Liver (tissue), 9 donors: ENCODE data around the gene ZNF292. TPM values are rescaled to one million over a fixed set of nuclear protein-coding genes. Genes with fewer than 3 reads are reported as not detected.

Experiments
- DNase-seq: peaks from one replicate; pipeline ENCODE4 v3.0.0-alpha.2; 2017; ENCODE audit warnings: low spot score
- H3K27ac ChIP-seq, 2 donors: one replicate each; pipeline ENCODE4 v1.7.0; 2013; ENCODE audit warnings: inconsistent platforms in 2 of 2, low read length in 2 of 2, control low read depth in 1 of 2, low read depth in 1 of 2, mild to moderate bottlenecking in 1 of 2
- H3K27me3 ChIP-seq, 4 donors: one replicate each; pipeline versions ENCODE4 v1.6.1 to v1.7.0; 2013; ENCODE audit warnings: low read length in 3 of 4, inconsistent platforms in 1 of 4, mild to moderate bottlenecking in 1 of 4, moderate library complexity in 1 of 4; ENCODE audit not compliant: control insufficient read depth in 4 of 4, insufficient read depth in 4 of 4
- H3K36me3 ChIP-seq, 4 donors: one replicate each; pipeline versions ENCODE4 v1.6.1 to v1.7.0; 2013; ENCODE audit warnings: low read length in 3 of 4, mild to moderate bottlenecking in 3 of 4, low read depth in 1 of 4, moderate library complexity in 1 of 4; ENCODE audit not compliant: control insufficient read depth in 4 of 4, insufficient read depth in 3 of 4
- H3K4me1 ChIP-seq, 4 donors: one replicate each; pipeline versions ENCODE4 v1.6.1 to v1.7.0; 2013; ENCODE audit warnings: low read length in 3 of 4, mild to moderate bottlenecking in 3 of 4, moderate library complexity in 1 of 4; ENCODE audit not compliant: control insufficient read depth in 4 of 4, insufficient read depth in 4 of 4
- H3K4me3 ChIP-seq, 3 donors: one replicate each; pipeline versions ENCODE4 v1.6.1 to v1.7.0; 2013; ENCODE audit warnings: low read length in 3 of 3, control low read depth in 1 of 3, low read depth in 1 of 3, mild to moderate bottlenecking in 1 of 3
- H3K9ac ChIP-seq, 2 donors: one replicate each; pipeline ENCODE4 v1.7.0; 2013; ENCODE audit warnings: low read length in 2 of 2, mild to moderate bottlenecking in 2 of 2, moderate library complexity in 2 of 2, control low read depth in 1 of 2, low read depth in 1 of 2
- H3K9me3 ChIP-seq, 4 donors: one replicate each; pipeline versions ENCODE4 v1.6.1 to v1.7.0; 2013; ENCODE audit warnings: low read length in 3 of 4; ENCODE audit not compliant: control insufficient read depth in 4 of 4
- ATF3 ChIP-seq: IDR thresholded peaks from 2 replicates; pipeline ENCODE4 v1.6.1; 2016; ENCODE audit warnings: antibody characterized with exemption
- CTCF ChIP-seq: fragments of 150-350 bp; IDR thresholded peaks from 2 replicates; pipeline ENCODE4 v1.5.1; 2017; ENCODE audit warnings: improper control_type of control experiment, low read depth, low read length; ENCODE audit not compliant: missing input control
- FOXA2 ChIP-seq: IDR thresholded peaks from 2 replicates; pipeline ENCODE4 v1.6.1; 2016; ENCODE audit warnings: antibody characterized with exemption
- GABPA ChIP-seq, 2 donors: IDR thresholded peaks in 1 of 2; conservative IDR thresholded peaks in 1 of 2; 2 replicates each; pipeline ENCODE4 v1.6.1; 2016; ENCODE audit warnings: antibody characterized with exemption in 2 of 2, mild to moderate bottlenecking in 1 of 2, moderate library complexity in 1 of 2
- HNF4G ChIP-seq: IDR thresholded peaks from 2 replicates; pipeline ENCODE4 v1.6.1; 2016; ENCODE audit warnings: antibody characterized with exemption
- MAX ChIP-seq: IDR thresholded peaks from 2 replicates; pipeline ENCODE4 v1.6.1; 2016; ENCODE audit warnings: antibody characterized with exemption
- NR2F2 ChIP-seq: IDR thresholded peaks from 2 replicates; pipeline ENCODE4 v1.6.1; 2016; ENCODE audit warnings: antibody characterized with exemption
- RAD21 ChIP-seq, 2 donors: IDR thresholded peaks; 2 replicates each; pipeline ENCODE4 v1.6.1; 2016; ENCODE audit warnings: antibody characterized with exemption in 2 of 2, mild to moderate bottlenecking in 2 of 2
- REST ChIP-seq: IDR thresholded peaks from 2 replicates; pipeline ENCODE4 v1.6.1; 2016; ENCODE audit warnings: antibody characterized with exemption, mild to moderate bottlenecking
- RXRA ChIP-seq, 2 donors: IDR thresholded peaks; 2 replicates each; pipeline ENCODE4 v1.6.1; 2017 to 2018; ENCODE audit warnings: antibody characterized with exemption in 2 of 2, mild to moderate bottlenecking in 1 of 2
- TAF1 ChIP-seq: conservative IDR thresholded peaks from 2 replicates; pipeline ENCODE4 v1.6.1; 2016; ENCODE audit warnings: antibody characterized with exemption, mild to moderate bottlenecking
- YY1 ChIP-seq: IDR thresholded peaks from 2 replicates; pipeline ENCODE4 v1.6.1; 2016; ENCODE audit warnings: antibody characterized with exemption, mild to moderate bottlenecking
- ZBTB33 ChIP-seq: IDR thresholded peaks from 2 replicates; pipeline ENCODE4 v1.6.1; 2016; ENCODE audit warnings: antibody characterized with exemption
- WGBS: extraction: QIAGEN DNeasy Blood & Tissue Kit; methylation state at CpG from one replicate; pipeline ENCODE4 v1.1.7; 2013; 5-methylcytosine and 5-hydroxymethylcytosine counted together
- polyA plus RNA-seq, 2 donors: library from polyadenylated mRNA; stranded (reverse) in 1 of 2; unstranded in 1 of 2; fragments of 200-250 nt in 1 of 2; fragments of >200 nt in 1 of 2; fragmentation: Nextera tagmentation in 1 of 2; extraction: Ambion mirVana in 1 of 2; gene quantifications; one replicate each; pipeline versions ENCODE4 v1.2.1 to v1.2.3, GENCODE V29; 2013 to 2015
- total RNA-seq, 2 donors: library from RNA; depleted of rRNA; stranded (reverse); fragments of >200 nt; gene quantifications; one replicate each; pipeline ENCODE4 v1.2.3, GENCODE V29; 2014
- donor health status: healthy.
- donor health status: healthy.
- donor health status: healthy.
- donor health status: healthy.
- donor health status: healthy.

Gene ZNF292
- total and polyA plus RNA-seq, 4 donors: 2.7 to 16.4 (median 12.5) TPM

DNA sequence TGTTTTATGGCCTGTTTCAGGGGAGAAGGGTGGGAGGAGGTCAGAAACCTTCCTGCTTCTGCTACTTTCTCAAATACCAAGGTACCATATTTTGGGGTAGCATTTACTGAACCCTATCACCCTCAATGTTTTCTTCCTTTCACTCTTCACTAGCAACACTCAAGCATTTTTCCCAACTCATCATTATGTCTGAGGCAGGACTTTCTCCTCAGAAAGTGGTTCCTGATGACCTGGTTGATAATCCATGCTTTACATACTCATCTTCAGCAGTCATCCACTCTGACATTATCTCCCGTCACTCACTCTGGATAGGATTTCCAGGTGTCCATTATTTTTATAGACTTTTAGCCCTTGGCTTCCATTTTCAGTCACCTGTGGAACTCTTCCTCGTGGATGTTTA lies 21.1 kb downstream of the ZNF292 start:
- no peaks in the 10 kb centered on the region for H3K27me3 ChIP-seq
- TF ChIP-seq NR2F2 (no peak), ZBTB33 (no peak), FOXA2 (no peak), ATF3 (no peak), RXRA (IDR thresholded peaks at IDR 0.05) (no peak)
- no peak overlapping the region for H3K9ac ChIP-seq
- 98% methylated on average over 2 of the region's 2 CpGs for WGBS
- H3K27ac ChIP-seq: no peak overlapping the region
- peaks cover 0 to 3% (median 1%) of the 10 kb centered on the region in 4 donors for H3K4me1 ChIP-seq
- no peaks in the 10 kb centered on the region for H3K9me3 ChIP-seq
- no peak for DNase-seq
- no peaks in the 10 kb centered on the region for H3K36me3 ChIP-seq
- no peak overlapping the region for H3K4me3 ChIP-seq

DNA sequence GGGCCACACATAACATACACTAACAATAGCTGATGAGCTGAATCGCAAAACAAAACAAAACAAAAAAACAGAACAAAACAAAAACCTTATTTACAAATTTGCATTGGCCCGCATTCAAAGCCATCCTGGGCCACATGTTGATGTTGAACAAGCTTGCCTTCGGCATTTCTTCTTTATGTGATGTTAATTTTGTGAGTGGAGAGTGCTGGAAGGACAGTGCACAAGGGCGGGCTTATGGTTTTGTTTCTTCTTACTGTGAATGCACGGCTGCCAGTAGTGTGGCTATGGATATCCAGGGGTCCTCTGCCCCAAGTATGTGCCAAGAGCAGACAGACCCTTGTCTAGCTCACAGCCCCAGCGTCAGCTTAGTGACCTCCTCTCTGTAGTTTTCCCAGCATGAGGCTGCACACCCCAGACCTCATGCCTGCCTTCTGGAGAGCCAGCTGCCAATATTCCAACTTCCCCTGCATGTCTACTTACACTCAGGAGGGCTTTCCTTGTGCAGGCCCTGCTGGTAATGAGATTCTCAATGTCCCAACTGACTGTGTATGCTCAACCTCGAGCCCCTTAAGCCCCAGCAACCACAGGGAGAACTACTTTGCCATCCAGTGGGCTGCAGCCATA lies 24.9 kb downstream of the ZNF292 start:
- Histone ChIP-seq H3K4me3 (no peak overlapping the region), H3K27me3 (no peaks in the 10 kb centered on the region), H3K9ac (no peak overlapping the region), H3K27ac (no peak overlapping the region), H3K9me3 (no peaks in the 10 kb centered on the region), H3K4me1 (peaks cover 0 to 3% (median 0%) of the 10 kb centered on the region in 4 donors), H3K36me3 (no peaks in the 10 kb centered on the region)
- TF ChIP-seq NR2F2: no peak
- no peak for TF ChIP-seq RAD21 (IDR thresholded peaks at IDR 0.05)
- TF ChIP-seq ZBTB33: no peak
- TF ChIP-seq TAF1: no peak
- no peak for TF ChIP-seq REST
- no peak for TF ChIP-seq YY1
- TF ChIP-seq GABPA (IDR thresholded peaks at IDR 0.05 in 1 of 2, conservative IDR thresholded peaks at IDR 0.05 in 1 of 2): no peak
- no peak for TF ChIP-seq CTCF
- no peak for TF ChIP-seq MAX
- TF ChIP-seq FOXA2: no peak
- no peak for TF ChIP-seq ATF3
- TF ChIP-seq HNF4G: no peak
- no peak for DNase-seq
- WGBS: 95% methylated on average over 7 of the region's 7 CpGs
